ENCODE results near the gene ZDHHC18.

DNA sequence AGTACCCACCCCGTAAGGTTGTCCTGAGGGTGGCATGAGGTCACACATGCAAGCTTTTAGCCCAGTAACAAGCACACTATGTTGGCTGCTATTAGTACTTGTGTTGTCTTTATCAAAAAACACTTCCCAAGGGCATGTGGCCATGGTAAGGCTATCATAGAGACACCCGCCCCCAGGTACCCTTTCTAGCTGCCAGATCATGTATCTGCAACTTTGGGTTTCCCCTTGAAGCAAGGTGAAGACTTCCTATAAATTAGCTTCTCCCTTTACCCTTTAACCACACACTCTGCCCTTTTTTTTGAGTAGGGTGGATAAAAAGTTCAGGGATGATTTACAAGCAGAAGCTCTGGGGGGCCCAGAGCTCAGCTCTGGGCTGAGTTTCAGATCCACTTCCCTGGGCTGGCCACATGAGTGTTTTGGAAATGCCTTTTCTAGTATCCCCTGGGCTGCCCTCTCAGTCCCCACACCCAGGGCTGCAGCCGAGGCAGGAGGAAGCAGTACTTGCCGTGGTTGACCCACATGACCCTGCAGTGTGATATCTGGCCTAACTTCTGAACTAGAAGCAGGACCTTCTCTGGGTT lies 2.0 kb downstream of the ZDHHC18 start:
- TF ChIP-seq POLR2A (IDR thresholded peaks at IDR 0.05) (no peak), EP300 (IDR thresholded peaks at IDR 0.05) (no peak)
- TF ChIP-seq, protein P1, sequence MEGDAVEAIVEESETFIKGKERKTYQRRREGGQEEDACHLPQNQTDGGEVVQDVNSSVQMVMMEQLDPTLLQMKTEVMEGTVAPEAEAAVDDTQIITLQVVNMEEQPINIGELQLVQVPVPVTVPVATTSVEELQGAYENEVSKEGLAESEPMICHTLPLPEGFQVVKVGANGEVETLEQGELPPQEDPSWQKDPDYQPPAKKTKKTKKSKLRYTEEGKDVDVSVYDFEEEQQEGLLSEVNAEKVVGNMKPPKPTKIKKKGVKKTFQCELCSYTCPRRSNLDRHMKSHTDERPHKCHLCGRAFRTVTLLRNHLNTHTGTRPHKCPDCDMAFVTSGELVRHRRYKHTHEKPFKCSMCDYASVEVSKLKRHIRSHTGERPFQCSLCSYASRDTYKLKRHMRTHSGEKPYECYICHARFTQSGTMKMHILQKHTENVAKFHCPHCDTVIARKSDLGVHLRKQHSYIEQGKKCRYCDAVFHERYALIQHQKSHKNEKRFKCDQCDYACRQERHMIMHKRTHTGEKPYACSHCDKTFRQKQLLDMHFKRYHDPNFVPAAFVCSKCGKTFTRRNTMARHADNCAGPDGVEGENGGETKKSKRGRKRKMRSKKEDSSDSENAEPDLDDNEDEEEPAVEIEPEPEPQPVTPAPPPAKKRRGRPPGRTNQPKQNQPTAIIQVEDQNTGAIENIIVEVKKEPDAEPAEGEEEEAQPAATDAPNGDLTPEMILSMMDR (IDR thresholded peaks at IDR 0.05) = no peak
